Measurements from ENCODE around the gene STAT5A. TPM values are rescaled to one million over a fixed set of nuclear protein-coding genes. Genes with fewer than 3 reads are reported as not detected.

Gene STAT5A
- total and polyA plus RNA-seq, 2 experiments from 2014 or later = 2.3 to 18.1 TPM

DNA sequence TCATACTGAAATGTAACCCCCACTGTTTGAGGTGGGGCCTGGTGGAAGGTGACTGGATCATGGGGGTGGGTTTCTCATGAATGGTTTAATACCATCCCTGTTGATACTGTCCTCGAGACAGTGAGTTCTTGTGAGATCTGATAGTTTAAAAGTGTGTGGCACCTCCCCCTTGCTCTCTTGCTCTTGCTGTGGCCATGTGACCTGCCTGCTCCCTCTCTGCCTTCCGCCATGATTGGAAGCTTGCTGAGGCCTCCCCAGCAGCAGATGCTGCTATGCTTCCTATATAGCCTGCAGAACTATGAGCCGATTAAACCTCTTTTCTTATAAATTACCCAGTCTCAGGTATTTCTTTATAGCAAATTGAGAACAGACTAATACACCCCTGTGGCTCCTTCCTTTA lies 59.3 kb downstream of the STAT5A start (continued):
- TF ChIP-seq, protein P1, sequence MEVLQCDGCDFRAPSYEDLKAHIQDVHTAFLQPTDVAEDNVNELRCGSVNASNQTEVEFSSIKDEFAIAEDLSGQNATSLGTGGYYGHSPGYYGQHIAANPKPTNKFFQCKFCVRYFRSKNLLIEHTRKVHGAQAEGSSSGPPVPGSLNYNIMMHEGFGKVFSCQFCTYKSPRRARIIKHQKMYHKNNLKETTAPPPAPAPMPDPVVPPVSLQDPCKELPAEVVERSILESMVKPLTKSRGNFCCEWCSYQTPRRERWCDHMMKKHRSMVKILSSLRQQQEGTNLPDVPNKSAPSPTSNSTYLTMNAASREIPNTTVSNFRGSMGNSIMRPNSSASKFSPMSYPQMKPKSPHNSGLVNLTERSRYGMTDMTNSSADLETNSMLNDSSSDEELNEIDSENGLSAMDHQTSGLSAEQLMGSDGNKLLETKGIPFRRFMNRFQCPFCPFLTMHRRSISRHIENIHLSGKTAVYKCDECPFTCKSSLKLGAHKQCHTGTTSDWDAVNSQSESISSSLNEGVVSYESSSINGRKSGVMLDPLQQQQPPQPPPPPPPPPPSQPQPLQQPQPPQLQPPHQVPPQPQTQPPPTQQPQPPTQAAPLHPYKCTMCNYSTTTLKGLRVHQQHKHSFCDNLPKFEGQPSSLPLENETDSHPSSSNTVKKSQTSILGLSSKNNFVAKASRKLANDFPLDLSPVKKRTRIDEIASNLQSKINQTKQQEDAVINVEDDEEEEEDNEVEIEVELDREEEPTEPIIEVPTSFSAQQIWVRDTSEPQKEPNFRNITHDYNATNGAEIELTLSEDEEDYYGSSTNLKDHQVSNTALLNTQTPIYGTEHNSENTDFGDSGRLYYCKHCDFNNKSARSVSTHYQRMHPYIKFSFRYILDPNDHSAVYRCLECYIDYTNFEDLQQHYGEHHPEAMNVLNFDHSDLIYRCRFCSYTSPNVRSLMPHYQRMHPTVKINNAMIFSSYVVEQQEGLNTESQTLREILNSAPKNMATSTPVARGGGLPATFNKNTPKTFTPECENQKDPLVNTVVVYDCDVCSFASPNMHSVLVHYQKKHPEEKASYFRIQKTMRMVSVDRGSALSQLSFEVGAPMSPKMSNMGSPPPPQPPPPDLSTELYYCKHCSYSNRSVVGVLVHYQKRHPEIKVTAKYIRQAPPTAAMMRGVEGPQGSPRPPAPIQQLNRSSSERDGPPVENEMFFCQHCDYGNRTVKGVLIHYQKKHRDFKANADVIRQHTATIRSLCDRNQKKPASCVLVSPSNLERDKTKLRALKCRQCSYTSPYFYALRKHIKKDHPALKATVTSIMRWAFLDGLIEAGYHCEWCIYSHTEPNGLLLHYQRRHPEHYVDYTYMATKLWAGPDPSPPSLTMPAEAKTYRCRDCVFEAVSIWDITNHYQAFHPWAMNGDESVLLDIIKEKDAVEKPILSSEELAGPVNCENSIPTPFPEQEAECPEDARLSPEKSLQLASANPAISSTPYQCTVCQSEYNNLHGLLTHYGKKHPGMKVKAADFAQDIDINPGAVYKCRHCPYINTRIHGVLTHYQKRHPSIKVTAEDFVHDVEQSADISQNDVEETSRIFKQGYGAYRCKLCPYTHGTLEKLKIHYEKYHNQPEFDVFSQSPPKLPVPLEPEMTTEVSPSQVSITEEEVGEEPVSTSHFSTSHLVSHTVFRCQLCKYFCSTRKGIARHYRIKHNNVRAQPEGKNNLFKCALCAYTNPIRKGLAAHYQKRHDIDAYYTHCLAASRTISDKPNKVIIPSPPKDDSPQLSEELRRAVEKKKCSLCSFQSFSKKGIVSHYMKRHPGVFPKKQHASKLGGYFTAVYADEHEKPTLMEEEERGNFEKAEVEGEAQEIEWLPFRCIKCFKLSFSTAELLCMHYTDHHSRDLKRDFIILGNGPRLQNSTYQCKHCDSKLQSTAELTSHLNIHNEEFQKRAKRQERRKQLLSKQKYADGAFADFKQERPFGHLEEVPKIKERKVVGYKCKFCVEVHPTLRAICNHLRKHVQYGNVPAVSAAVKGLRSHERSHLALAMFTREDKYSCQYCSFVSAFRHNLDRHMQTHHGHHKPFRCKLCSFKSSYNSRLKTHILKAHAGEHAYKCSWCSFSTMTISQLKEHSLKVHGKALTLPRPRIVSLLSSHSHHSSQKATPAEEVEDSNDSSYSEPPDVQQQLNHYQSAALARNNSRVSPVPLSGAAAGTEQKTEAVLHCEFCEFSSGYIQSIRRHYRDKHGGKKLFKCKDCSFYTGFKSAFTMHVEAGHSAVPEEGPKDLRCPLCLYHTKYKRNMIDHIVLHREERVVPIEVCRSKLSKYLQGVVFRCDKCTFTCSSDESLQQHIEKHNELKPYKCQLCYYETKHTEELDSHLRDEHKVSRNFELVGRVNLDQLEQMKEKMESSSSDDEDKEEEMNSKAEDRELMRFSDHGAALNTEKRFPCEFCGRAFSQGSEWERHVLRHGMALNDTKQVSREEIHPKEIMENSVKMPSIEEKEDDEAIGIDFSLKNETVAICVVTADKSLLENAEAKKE (CRISPR knock-in tag; IDR thresholded peaks at IDR 0.05) = no peak
- TF ChIP-seq CREB1 (CRISPR knock-in tag; IDR thresholded peaks at IDR 0.05; ENCODE audit: low read depth) = no peak
- TF ChIP-seq STAT1 (IDR thresholded peaks at IDR 0.05; ENCODE audit: unreplicated experiment) = no peak
- TF ChIP-seq ZNF114 (CRISPR knock-in tag; IDR thresholded peaks at IDR 0.05) = no peak

GRCh38 chr17:42348104-42348503 lies 59.8 kb downstream of the STAT5A start:
- Histone ChIP-seq H3K36me3 (ENCODE audit: insufficient read depth) (peaks cover 9% of the 10 kb centered on the region), H3K4me1 (ENCODE audit: insufficient read depth) (peaks cover 6% of the 10 kb centered on the region; the same call in 1 of the 2 replicates), H3K4me3 (no peak overlapping the region), H3K4me2 (no peak overlapping the region), H3K27me3 (ENCODE audit: insufficient read depth) (no peaks in the 10 kb centered on the region), H3K79me2 (replicated peaks; ENCODE audit: insufficient read depth) (peaks cover 53% of the 10 kb centered on the region), H3K9me2 (ENCODE audit: insufficient read depth) (no peaks in the 10 kb centered on the region; the same call in 1 of the 2 replicates), H4K20me1 (replicated peaks; ENCODE audit: insufficient read depth) (peaks cover 10% of the 10 kb centered on the region; the same call in 1 of the 2 replicates), H3F3A (replicated peaks; ENCODE audit: low read depth) (peaks cover 4% of the 10 kb centered on the region), H3K27ac (ENCODE audit: low read depth) (no peak overlapping the region), H2AFZ (no peak overlapping the region)
- no peak overlapping the region for H3K4me3 Mint-ChIP-seq
- H3K36me3 Mint-ChIP-seq (ENCODE audit: low read depth) = peaks cover 43% of the 10 kb centered on the region
- H3K27me3 Mint-ChIP-seq (ENCODE audit: insufficient read depth, low read depth, poor library complexity) = peaks cover 3% of the 10 kb centered on the region
- no peaks in the 10 kb centered on the region for H3K9me3 Mint-ChIP-seq
- DNase-seq (ENCODE audit: low spot score) (no peak), ATAC-seq (no peak)
- H3K27ac Mint-ChIP-seq = no peak overlapping the region
- peaks cover 21% of the 10 kb centered on the region; the same call in 2 of the 3 replicates for H3K4me1 Mint-ChIP-seq
- TF ChIP-seq ZNF331 (CRISPR knock-in tag; IDR thresholded peaks at IDR 0.05; ENCODE audit: low read depth) (no peak), JUNB (IDR thresholded peaks at IDR 0.05; ENCODE audit: unreplicated experiment) (no peak), CTCF (conservative IDR thresholded peaks at IDR 0.05; ENCODE audit: low read depth in 2 of 2) (no peak), POLR2AphosphoS5 (IDR thresholded peaks at IDR 0.05; ENCODE audit: low read depth) (no peak), STAT1 (IDR thresholded peaks at IDR 0.05; ENCODE audit: unreplicated experiment) (no peak), NANOG (IDR thresholded peaks at IDR 0.05; ENCODE audit: borderline replicate concordance) (no peak)
- TF ChIP-seq, protein P2, sequence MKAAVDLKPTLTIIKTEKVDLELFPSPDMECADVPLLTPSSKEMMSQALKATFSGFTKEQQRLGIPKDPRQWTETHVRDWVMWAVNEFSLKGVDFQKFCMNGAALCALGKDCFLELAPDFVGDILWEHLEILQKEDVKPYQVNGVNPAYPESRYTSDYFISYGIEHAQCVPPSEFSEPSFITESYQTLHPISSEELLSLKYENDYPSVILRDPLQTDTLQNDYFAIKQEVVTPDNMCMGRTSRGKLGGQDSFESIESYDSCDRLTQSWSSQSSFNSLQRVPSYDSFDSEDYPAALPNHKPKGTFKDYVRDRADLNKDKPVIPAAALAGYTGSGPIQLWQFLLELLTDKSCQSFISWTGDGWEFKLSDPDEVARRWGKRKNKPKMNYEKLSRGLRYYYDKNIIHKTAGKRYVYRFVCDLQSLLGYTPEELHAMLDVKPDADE (IDR thresholded peaks at IDR 0.05) = no peak

Measured in GM23338 (cell line).